AG04450 (cell line): ENCODE data around the gene SPATA1. TPM values are rescaled to one million over a fixed set of nuclear protein-coding genes. Genes with fewer than 3 reads are reported as not detected.
"Not testable (repeated sequence)": the region's sequence is repeated elsewhere in the genome, so short reads cannot be mapped to it uniquely, and the experiment has no call there.

ENCODE experiments used
- CTCF ChIA-PET: fragments of 300-600, 350-600 bp; formaldehyde crosslinking; extraction: SDS; loops from one replicate; lab custom pipeline; 2022; ENCODE audit warnings: antibody characterized with exemption, inconsistent platforms; lab: Charles Lee
- POLR2A ChIA-PET: fragments of 350-600 bp; formaldehyde crosslinking; extraction: SDS; loops from one replicate; lab custom pipeline; 2021; ENCODE audit warnings: antibody characterized with exemption, inconsistent platforms; lab: Yijun Ruan, JAX
- DNase-seq: peaks from one replicate; pipeline ENCODE4 v3.0.0-alpha.2; 2011; ENCODE audit warnings: low read depth, low spot score
- H3K27ac ChIP-seq: one replicate; pipeline ENCODE4 v1.5.1; 2012; ENCODE audit warnings: low read depth, low read length, control low read depth
- H3K27me3 ChIP-seq: one replicate; pipeline ENCODE4 v1.6.0; 2012; ENCODE audit warnings: low read length; ENCODE audit not compliant: control insufficient read depth, insufficient read depth
- H3K4me3 ChIP-seq: 2 replicates; pipeline ENCODE4 v1.5.1; 2011; ENCODE audit warnings: mild to moderate bottlenecking, low read depth, low read length, control low read depth
- H3K9me3 ChIP-seq: 2 replicates; pipeline ENCODE4 v1.5.1; 2012; ENCODE audit warnings: low read length; ENCODE audit not compliant: control insufficient read depth, insufficient read depth
- polyA plus RNA-seq: library from polyadenylated mRNA; depleted of rRNA; stranded (reverse); fragments of >200 nt; gene quantifications from 2 replicates; pipeline ENCODE4 v1.2.3, GENCODE V29; 2011
- TF ChIP-seq, protein P1 (sequence below): IDR thresholded peaks from 2 replicates; pipeline ENCODE4 v1.5.1; 2011; ENCODE audit warnings: low read depth, low read length, control low read depth, inconsistent platforms

The SPATA1 gene
- polyA plus RNA-seq, 1 experiment, result 0.81 TPM

GRCh38 chr1:84582802-84583587 is 76.8 kb downstream of the SPATA1 start:
- POLR2A ChIA-PET, result interaction anchor here (1.5 kb wide), 1 partner anchor 9 kb away, joined by 4 read pairs; the partner anchor contains the start of gene CTBS
- TF ChIP-seq, protein P1, sequence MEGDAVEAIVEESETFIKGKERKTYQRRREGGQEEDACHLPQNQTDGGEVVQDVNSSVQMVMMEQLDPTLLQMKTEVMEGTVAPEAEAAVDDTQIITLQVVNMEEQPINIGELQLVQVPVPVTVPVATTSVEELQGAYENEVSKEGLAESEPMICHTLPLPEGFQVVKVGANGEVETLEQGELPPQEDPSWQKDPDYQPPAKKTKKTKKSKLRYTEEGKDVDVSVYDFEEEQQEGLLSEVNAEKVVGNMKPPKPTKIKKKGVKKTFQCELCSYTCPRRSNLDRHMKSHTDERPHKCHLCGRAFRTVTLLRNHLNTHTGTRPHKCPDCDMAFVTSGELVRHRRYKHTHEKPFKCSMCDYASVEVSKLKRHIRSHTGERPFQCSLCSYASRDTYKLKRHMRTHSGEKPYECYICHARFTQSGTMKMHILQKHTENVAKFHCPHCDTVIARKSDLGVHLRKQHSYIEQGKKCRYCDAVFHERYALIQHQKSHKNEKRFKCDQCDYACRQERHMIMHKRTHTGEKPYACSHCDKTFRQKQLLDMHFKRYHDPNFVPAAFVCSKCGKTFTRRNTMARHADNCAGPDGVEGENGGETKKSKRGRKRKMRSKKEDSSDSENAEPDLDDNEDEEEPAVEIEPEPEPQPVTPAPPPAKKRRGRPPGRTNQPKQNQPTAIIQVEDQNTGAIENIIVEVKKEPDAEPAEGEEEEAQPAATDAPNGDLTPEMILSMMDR, result no peak
- no peak for DNase-seq
- Histone ChIP-seq H3K27me3 (no peaks in the 10 kb centered on the region), H3K9me3 (peaks cover 2% of the 10 kb centered on the region; the same call in 1 of the 2 replicates), H3K4me3 (no peak overlapping the region), H3K27ac (no peak overlapping the region)
- CTCF ChIA-PET, result interaction anchor here (1.6 kb wide), 1 partner anchor 171 kb away, joined by 4 read pairs; no protein-coding TSS in a partner anchor

DNA sequence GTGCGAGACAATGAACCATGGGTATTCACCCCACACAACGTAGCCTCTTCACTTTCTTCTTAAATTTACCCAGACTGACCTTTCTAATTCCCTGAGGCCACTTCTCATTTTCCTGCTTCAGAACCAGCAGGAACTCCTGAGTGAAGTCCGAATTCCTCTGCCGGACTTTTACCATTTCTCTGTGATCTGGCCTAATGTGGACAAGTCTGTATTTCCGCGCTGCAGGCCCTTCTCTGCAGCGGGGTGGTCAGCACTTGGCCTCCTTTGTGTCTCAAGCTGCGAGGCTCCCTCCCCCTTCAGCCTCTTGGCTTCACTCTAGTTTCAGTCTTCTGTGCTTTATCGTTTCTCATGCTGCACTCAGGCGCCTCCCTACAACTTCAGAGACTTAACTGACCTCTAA is 77.5 kb downstream of the SPATA1 start:
- DNase-seq, result no peak
- Histone ChIP-seq H3K27ac (no peak overlapping the region), H3K27me3 (no peaks in the 10 kb centered on the region), H3K9me3 (peaks cover 2% of the 10 kb centered on the region; the same call in 1 of the 2 replicates), H3K4me3 (no peak overlapping the region)
- ChIA-PET POLR2A (interaction anchor here (1.5 kb wide), 1 partner anchor 10 kb away, joined by 4 read pairs; the partner anchor contains the start of gene CTBS), CTCF (no interaction called here)
- TF ChIP-seq, protein P1, result no peak

DNA sequence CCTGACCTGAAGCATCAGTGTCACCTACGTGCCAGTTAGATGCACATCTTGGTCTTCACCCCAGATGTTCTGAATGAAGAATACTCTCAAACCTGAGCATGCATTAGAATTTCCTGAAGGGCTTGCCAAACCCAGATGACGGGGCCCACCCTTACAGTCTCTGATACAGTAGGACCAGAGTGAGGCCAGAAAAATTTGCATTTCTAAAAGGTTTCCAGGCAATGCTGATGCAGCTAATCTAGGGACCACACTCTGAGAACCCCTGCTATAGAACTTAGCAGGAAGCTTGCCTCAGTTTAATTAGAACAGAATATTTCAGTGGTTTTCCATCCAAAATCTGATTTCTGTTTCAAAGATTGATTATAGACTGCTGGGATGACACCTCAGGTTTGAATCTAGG is 77.9 kb downstream of the SPATA1 start:
- CTCF ChIA-PET, result no interaction called here
- H3K27me3 ChIP-seq, result no peaks in the 10 kb centered on the region
- TF ChIP-seq, protein P1, result no peak
- H3K4me3 ChIP-seq, result no peak overlapping the region
- POLR2A ChIA-PET, result interaction anchor here (1.5 kb wide), 1 partner anchor 10 kb away, joined by 4 read pairs; the partner anchor contains the start of gene CTBS
- no peak for DNase-seq
- H3K27ac ChIP-seq, result no peak overlapping the region
- H3K9me3 ChIP-seq, result peaks cover 2% of the 10 kb centered on the region; the same call in 1 of the 2 replicates

GRCh38 chr1:84585803-84586202 is 79.6 kb downstream of the SPATA1 start:
- Histone ChIP-seq H3K4me3 (no peak overlapping the region), H3K27ac (no peak overlapping the region), H3K9me3 (peaks cover 2% of the 10 kb centered on the region; the same call in 1 of the 2 replicates), H3K27me3 (no peaks in the 10 kb centered on the region)
- POLR2A ChIA-PET, result no interaction called here
- DNase-seq, result no peak
- TF ChIP-seq, protein P1, result no peak
- CTCF ChIA-PET, result no interaction called here

- Histone ChIP-seq H3K9me3 (peaks cover 2% of the 10 kb centered on the region; the same call in 1 of the 2 replicates), H3K27me3 (no peaks in the 10 kb centered on the region), H3K4me3 (no peak overlapping the region), H3K27ac (no peak overlapping the region)
- CTCF ChIA-PET, result interaction anchor here (1.5 kb wide), 1 partner anchor 33 kb away, joined by 4 read pairs; no protein-coding TSS in a partner anchor
- POLR2A ChIA-PET, result interaction anchor here (0.7 kb wide), 1 partner anchor 111 kb away, joined by 3 read pairs; no protein-coding TSS in a partner anchor
- TF ChIP-seq, protein P1, result no peak
- DNase-seq, result no peak
Measured at GRCh38 chr1:84587099-84587498, 80.9 kb downstream of the SPATA1 start.

- DNase-seq, H3K27me3 ChIP-seq, POLR2A ChIA-PET, H3K9me3 ChIP-seq, H3K4me3 ChIP-seq, H3K27ac ChIP-seq, CTCF ChIA-PET: not testable (repeated sequence)
Measured at GRCh38 chr1:84594959-84595358, 88.8 kb downstream of the SPATA1 start.
